Transverse colon (tissue), 4 donors: Measurements from ENCODE around the gene EPHB6. TPM values are rescaled to one million over a fixed set of nuclear protein-coding genes. Genes with fewer than 3 reads are reported as not detected.

Experiments used
- DNase-seq: peaks from one replicate; pipeline ENCODE4 v3.0.0-alpha.2; 2019
- H3K27ac ChIP-seq, 4 donors: fragments of 200-600 bp; sonication (generic); 2 replicates each; pipeline ENCODE4 v1.5.1; 2016 to 2018; ENCODE audit warnings: inconsistent platforms in 4 of 4
- H3K27me3 ChIP-seq: fragments of 200-600 bp; sonication (generic); 2 replicates; pipeline ENCODE4 v1.5.1; 2017; ENCODE audit warnings: inconsistent platforms
- H3K36me3 ChIP-seq, 4 donors: fragments of 200-600 bp; sonication (generic); 2 replicates each; pipeline ENCODE4 v1.5.1; 2017 to 2019; ENCODE audit warnings: inconsistent platforms in 4 of 4
- H3K4me1 ChIP-seq, 4 donors: fragments of 200-600 bp; sonication (generic); 2 replicates each; pipeline ENCODE4 v1.5.1; 2017 to 2020; ENCODE audit warnings: inconsistent platforms in 4 of 4
- H3K4me3 ChIP-seq, 4 donors: fragments of 200-600 bp; sonication (generic); 1 replicate in 1 of 4; 2 replicates in 3 of 4; pipeline versions ENCODE4 v1.5.1 to v1.6.1; 2017 to 2019; ENCODE audit warnings: inconsistent platforms in 4 of 4
- H3K9me3 ChIP-seq, 2 donors: fragments of 200-600 bp; sonication (generic); 2 replicates each; pipeline ENCODE4 v1.5.1; 2017 to 2019; ENCODE audit warnings: inconsistent platforms in 2 of 2
- EP300 ChIP-seq: sonication (generic); formaldehyde crosslinking; IDR thresholded peaks from one replicate; pipeline ENCODE4 v1.6.1; 2017; ENCODE audit warnings: antibody characterized with exemption, low read depth
- POLR2A ChIP-seq: fragments of 450-650 bp; IDR thresholded peaks from one replicate; pipeline ENCODE4 v1.6.1; 2016; ENCODE audit warnings: antibody characterized with exemption, mild to moderate bottlenecking, moderate library complexity
- POLR2AphosphoS5 ChIP-seq, 3 donors: sonication (generic); formaldehyde crosslinking; IDR thresholded peaks; one replicate each; pipeline ENCODE4 v1.6.1; 2016; ENCODE audit warnings: antibody characterized with exemption in 3 of 3
- WGBS, 2 donors: methylation state at CpG; one replicate each; pipeline ENCODE4 v1.1.5; 2018; ENCODE audit warnings: low coverage in 1 of 2; 5-methylcytosine and 5-hydroxymethylcytosine counted together
- in situ Hi-C, 4 donors: fragments of 200-750 bp; cut with MboI; loops; one replicate each; pipeline versions ENCODE4 v1.15.0 to v1.15.1; 2017; ENCODE audit warnings: low sequenced_read_pairs in 3 of 4, low pct_ligation_motif_present in 1 of 4, low pct_unique_long_range_greater_than_20kb in 1 of 4
- intact Hi-C: fragments of 100-400 bp; cut with DNase I; formaldehyde crosslinking; loops from one replicate; pipeline ENCODE4 v1.15.1; 2023; ENCODE audit warnings: low total_unique reads
- total RNA-seq, 4 donors: library from RNA; depleted of rRNA; stranded (reverse); fragments of >200 nt; gene quantifications; one replicate each; pipeline ENCODE4 v1.1.0, GENCODE V29; 2016
- TF ChIP-seq, protein P1 (sequence below), 5 experiments: fragments of 200-600 bp in 3 of 5; fragments of 450-650 bp in 2 of 5; sonication (generic) in 3 of 5; IDR thresholded peaks; 1 replicate in 2 of 5; 2 replicates in 3 of 5; pipeline ENCODE4 v1.5.1; 2016 to 2017; ENCODE audit warnings: antibody characterized with exemption in 5 of 5, inconsistent platforms in 3 of 5, mild to moderate bottlenecking in 2 of 5, moderate library complexity in 1 of 5

EPHB6 gene
- total RNA-seq, 4 donors from 2014 or later: 2.9 to 10.2 (median 4.5) TPM

DNA sequence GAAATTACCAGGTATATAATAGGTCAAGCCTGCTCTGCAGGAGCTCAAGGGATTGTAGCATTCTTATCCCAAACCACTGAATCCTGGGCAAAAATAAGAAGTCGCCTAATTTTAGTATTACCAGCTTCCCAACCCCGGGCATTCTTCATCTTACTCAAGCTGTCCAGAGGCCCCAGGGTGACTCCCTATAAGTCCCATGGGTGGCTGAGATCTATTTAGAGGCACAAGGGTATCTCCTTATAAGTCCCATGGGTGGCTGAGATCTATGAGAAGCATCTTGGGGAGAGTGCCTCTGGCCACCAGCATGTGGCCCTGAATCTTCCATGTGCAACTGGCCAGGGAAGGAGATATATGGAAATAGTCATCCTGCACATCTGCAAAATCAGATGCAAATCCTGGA, 45.2 kb upstream of the EPHB6 start:
- 78 to 82% methylated on average over 2 of the region's 2 CpGs for WGBS, 2 donors
- H3K27me3 ChIP-seq: peaks cover 11% of the 10 kb centered on the region

GRCh38 chr7:142811154-142811737, 43.6 kb upstream of the EPHB6 start:
- WGBS, 2 donors: 0 to 31% methylated on average over 3 to 6 of the region's 6 CpGs
- in situ Hi-C loops (no loop called here), intact Hi-C loops (no loop called here)
- H3K4me3 ChIP-seq: no peak overlapping the region
- DNase-seq: no peak
- H3K4me1 ChIP-seq: no peaks in the 10 kb centered on the region
- H3K36me3 ChIP-seq: no peaks in the 10 kb centered on the region
- no peak overlapping the region for H3K27ac ChIP-seq
- H3K27me3 ChIP-seq: peaks cover 11% of the 10 kb centered on the region
- H3K9me3 ChIP-seq: no peaks in the 10 kb centered on the region
- TF ChIP-seq EP300 (no peak), POLR2A (no peak), POLR2AphosphoS5 (IDR thresholded peaks at IDR 0.05) (no peak)
- TF ChIP-seq, protein P1, sequence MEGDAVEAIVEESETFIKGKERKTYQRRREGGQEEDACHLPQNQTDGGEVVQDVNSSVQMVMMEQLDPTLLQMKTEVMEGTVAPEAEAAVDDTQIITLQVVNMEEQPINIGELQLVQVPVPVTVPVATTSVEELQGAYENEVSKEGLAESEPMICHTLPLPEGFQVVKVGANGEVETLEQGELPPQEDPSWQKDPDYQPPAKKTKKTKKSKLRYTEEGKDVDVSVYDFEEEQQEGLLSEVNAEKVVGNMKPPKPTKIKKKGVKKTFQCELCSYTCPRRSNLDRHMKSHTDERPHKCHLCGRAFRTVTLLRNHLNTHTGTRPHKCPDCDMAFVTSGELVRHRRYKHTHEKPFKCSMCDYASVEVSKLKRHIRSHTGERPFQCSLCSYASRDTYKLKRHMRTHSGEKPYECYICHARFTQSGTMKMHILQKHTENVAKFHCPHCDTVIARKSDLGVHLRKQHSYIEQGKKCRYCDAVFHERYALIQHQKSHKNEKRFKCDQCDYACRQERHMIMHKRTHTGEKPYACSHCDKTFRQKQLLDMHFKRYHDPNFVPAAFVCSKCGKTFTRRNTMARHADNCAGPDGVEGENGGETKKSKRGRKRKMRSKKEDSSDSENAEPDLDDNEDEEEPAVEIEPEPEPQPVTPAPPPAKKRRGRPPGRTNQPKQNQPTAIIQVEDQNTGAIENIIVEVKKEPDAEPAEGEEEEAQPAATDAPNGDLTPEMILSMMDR (IDR thresholded peaks at IDR 0.05): peak; percentile 27 to 53 (median 50)

More for the DNA sequence above, 45.2 kb upstream of the EPHB6 start:
- Histone ChIP-seq H3K4me3 (no peak overlapping the region), H3K4me1 (no peaks in the 10 kb centered on the region), H3K36me3 (no peaks in the 10 kb centered on the region), H3K27ac (peak overlapping the region; percentile 0 to 41 (median 32)), H3K9me3 (no peaks in the 10 kb centered on the region)
- in situ Hi-C loops: no loop called here
- no peak for DNase-seq
- intact Hi-C loops: loop anchor here (10.0 kb wide), 1 partner anchor 1045 kb away; no protein-coding TSS in a partner anchor
- TF ChIP-seq, protein P1 (IDR thresholded peaks at IDR 0.05): no peak
- TF ChIP-seq POLR2A: no peak
- TF ChIP-seq POLR2AphosphoS5 (IDR thresholded peaks at IDR 0.05): no peak
- TF ChIP-seq EP300: no peak

DNA sequence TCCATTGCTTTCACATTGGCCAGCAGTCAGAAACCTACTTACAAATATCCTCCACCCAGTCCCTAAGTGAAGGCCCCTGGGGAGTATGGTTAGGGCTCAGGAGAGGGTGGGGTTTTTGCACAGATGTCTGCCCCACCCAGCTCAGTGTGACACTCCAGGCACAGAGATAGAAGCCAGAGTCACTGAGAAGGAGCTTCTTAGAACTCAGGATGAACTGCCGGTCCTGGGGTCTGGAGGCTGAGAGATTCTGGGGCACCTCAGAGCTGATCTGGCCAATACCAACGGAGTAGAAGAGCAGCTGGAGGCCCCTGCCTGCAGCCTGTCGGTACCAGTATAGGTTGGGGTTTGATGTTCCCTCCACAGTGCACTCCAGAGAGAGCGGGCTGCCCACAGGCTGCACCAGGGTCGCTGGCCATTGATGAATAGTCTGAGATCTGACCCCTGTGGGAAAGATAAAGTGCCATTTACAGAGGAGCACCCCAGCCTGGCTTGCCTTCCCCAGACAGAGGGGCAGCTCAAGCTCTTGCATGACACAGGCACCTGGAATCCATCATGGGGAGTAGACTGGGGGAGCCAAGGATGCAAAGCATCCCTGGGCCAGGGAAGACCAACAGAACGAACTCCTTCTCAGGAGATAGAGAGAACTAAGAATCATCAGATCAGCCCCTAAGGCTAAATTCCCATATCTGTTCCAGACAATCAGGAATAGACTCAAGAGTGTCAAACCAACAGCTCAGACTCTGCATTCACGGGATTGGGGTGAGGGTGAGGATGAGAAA, 42.2 kb upstream of the EPHB6 start:
- intact Hi-C loops (no loop called here), in situ Hi-C loops (no loop called here)
- WGBS, 2 donors: 59 to 80% methylated on average over 1 to 7 of the region's 7 CpGs
- no peaks in the 10 kb centered on the region for H3K36me3 ChIP-seq
- no peaks in the 10 kb centered on the region for H3K4me1 ChIP-seq
- DNase-seq: no peak
- TF ChIP-seq POLR2A: no peak
- TF ChIP-seq, protein P1 (IDR thresholded peaks at IDR 0.05): no peak
- H3K27me3 ChIP-seq: peaks cover 15% of the 10 kb centered on the region
- no peaks in the 10 kb centered on the region for H3K9me3 ChIP-seq
- H3K4me3 ChIP-seq: no peak overlapping the region
- no peak overlapping the region for H3K27ac ChIP-seq

DNA sequence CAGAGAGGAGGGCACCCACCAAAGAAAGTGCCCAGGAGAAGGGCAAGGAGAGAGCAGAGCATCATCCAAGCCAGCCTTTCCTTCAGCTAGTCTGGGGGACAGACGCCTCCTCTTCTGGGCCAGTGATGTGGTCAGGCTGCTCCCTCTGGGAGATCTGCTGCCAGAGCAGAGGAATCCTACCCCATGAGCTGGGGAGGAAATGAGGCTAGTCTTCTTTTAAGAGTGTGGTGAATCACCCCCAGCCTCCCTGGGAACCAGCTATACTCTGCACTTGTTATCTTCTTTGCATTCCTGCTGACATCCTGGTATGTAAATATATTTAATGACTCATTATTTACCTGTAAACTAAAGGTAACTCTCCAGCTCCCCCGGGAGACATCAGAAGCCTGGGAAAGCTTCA, 41.6 kb upstream of the EPHB6 start:
- in situ Hi-C loops (no loop called here), intact Hi-C loops (no loop called here)
- Histone ChIP-seq H3K4me3 (no peak overlapping the region), H3K36me3 (no peaks in the 10 kb centered on the region), H3K27me3 (peaks cover 12% of the 10 kb centered on the region), H3K4me1 (no peaks in the 10 kb centered on the region), H3K9me3 (no peaks in the 10 kb centered on the region), H3K27ac (no peak overlapping the region)
- DNase-seq: no peak
- 17 to 32% methylated on average over 1 to 2 of the region's 2 CpGs for WGBS, 2 donors
- TF ChIP-seq POLR2AphosphoS5 (IDR thresholded peaks at IDR 0.05) (no peak), POLR2A (no peak), EP300 (no peak)
- TF ChIP-seq, protein P1 (IDR thresholded peaks at IDR 0.05): no peak
